GM12864 (cell line): ENCODE data around the gene CFAP77.
"Not testable (repeated sequence)": the region's sequence is repeated elsewhere in the genome, so short reads cannot be mapped to it uniquely, and the experiment has no call there.

ENCODE experiments used
- DNase-seq: peaks from one replicate; pipeline ENCODE4 v3.0.0-alpha.2; 2011; ENCODE audit warnings: low read depth
- H3K4me3 ChIP-seq: 2 replicates; pipeline ENCODE4 v1.5.1; 2011; ENCODE audit warnings: mild to moderate bottlenecking, low read depth, low read length, control low read depth
- CTCF ChIP-seq: IDR thresholded peaks from 2 replicates; pipeline ENCODE4 v1.5.1; 2011; ENCODE audit warnings: low read depth, mild to moderate bottlenecking, moderate library complexity, low read length, control low read depth, inconsistent platforms; ENCODE audit errors: missing control alignments

CFAP77 gene

DNA sequence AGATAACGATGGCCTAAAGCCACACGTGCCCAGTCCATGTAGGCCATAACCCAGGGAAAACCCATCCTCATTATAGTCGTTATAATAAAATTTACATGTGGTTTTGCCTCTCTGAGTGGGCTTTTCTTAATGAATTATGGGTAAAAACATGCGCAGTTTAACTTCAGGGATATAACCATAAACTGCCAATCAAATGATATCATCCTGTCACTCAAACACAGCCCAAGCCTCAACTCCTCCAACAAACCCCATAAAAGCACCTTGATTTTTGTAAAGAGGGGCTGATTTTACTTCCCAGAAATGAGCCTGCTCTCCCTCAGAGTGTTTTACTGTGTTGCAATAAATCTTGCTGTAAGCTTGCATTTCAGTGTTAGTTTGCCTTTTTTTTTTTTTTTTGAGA, 39.4 kb upstream of the CFAP77 start:
- H3K4me3 ChIP-seq: no peak overlapping the region
- TF ChIP-seq CTCF: no peak
- DNase-seq: no peak

DNA sequence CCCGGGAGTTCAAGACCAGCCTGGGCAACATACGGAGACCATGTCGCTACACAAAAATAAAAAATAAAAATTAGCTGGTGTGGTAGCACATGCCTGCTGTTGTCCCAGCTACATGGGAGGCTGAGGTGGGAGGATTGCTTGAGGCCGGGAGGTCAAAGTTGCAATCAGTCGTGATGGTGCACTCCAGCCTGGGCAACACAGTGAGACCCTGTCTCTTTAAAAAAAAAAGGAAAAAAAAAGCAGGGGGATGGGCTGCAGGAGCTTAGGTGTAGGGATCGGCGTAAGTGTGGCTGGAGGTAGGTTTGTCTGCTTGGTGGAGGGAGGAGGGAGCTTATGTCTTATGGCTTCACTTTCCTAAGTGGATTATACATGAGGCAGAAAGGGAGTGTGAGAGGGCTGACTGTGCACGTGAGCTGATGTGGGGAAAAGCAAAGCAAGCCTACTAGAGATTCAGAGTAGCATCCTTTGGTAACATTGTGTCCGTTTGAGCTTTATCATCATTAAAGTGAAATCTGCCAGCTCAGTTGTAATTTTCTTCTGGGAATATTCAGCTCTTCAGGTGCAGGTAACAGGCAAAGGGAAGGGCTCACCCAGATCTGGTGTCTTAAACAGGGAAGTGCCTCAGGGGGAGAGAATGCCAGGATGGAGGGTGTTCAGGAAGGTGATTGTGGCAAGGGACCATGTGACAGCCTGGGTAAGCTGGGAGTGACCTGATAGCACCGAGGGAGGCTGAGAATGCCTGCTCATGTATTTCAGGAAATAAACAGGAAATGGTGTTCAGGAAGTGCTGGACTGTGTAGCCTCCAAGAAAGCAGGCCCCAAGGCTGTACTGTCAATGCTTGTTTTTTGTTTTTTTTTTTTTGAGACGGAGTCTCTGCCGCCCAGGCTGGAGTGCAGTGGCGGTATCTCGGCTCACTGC, 37.6 kb upstream of the CFAP77 start:
- no peak overlapping the region for H3K4me3 ChIP-seq
- no peak for DNase-seq
- TF ChIP-seq CTCF: no peak

- H3K4me3 ChIP-seq, DNase-seq: not testable (repeated sequence)
Measured at GRCh38 chr9:132377769-132378168, 32.2 kb upstream of the CFAP77 start.

- not testable (repeated sequence) for H3K4me3 ChIP-seq, DNase-seq
Measured at GRCh38 chr9:132378416-132378815, 31.6 kb upstream of the CFAP77 start.

DNA sequence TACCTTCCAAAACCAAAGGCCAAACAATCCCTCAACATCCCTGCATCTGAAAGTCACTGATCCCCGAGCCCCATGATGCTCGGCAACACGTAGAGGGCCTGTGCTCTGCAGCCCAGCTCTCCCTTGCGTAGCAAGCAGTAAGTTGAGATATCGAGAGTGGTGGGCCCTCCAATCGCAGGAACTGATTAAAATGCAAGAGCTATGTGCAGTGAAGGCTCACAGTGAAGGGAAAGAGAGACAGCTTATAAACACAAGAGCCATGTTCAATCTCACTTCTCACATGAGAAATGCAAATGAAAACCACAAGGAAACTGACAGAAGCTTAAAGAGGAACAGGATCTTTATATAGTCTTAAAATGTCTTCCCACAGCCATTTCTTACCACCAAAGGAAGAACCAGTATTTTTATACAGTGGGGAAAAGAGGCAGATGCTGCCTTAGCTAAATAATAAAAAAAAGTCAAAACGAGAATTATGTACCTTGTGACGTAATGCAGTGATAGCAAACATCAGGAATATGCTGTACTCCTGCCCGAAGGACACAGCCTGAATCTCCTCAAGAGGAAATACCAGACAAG, 28.0 kb upstream of the CFAP77 start:
- DNase-seq: peak; percentile 95
- peak overlapping the region; percentile 13 for H3K4me3 ChIP-seq
- TF ChIP-seq CTCF: no peak

GRCh38 chr9:132383462-132383883, 26.5 kb upstream of the CFAP77 start:
- H3K4me3 ChIP-seq: no peak overlapping the region; the same call in 1 of the 2 replicates
- DNase-seq: peak; percentile 70

DNA sequence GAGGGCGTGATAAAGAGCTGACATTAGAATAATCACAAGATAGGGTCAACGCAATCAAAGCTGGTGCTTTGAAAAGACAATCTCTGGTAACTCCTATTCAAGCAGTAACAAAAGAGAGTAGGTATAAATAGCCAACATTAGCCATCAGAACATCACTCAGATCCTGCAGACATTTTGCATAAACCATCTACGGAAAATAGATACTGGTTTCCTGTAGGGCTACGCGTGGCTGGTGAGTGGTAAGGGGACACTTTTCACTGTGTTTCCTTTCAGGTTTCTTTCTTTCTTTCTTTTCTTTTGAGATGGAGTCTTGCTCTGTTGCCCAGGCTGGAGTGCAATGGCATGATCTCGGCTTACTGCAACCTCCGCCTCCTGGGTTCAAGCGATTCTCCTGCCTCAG, 25.6 kb upstream of the CFAP77 start:
- peak overlapping the region; percentile 3; the same call in 1 of the 2 replicates for H3K4me3 ChIP-seq
- no peak for TF ChIP-seq CTCF
- peak; percentile 66 for DNase-seq

More at GRCh38 chr9:132383462-132383883, 26.5 kb upstream of the CFAP77 start:
- TF ChIP-seq CTCF: no peak

DNA sequence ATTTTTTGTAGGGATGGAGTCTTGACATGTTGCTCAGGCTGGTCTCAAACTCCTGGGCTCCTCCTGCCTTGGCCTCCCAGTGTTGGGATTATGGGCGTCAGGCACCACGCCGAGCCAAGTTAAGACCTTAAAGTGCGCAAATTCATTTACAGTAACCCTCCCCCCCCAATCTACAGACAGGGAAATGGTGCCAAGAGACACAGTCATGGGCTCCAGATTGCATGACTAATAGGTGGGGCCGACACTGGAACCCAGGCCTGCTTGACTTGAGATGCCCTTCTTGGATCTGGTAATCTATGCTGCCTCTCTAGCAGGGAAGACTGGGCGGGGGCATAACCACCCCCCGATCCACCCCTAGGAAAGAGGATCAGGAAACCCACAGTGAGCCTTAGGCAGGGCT, 22.9 kb upstream of the CFAP77 start:
- no peak for TF ChIP-seq CTCF
- H3K4me3 ChIP-seq: no peak overlapping the region
- no peak for DNase-seq
